Measurements from ENCODE around the gene ZBTB47. TPM values are rescaled to one million over a fixed set of nuclear protein-coding genes. Genes with fewer than 3 reads are reported as not detected.

ZBTB47 gene
- total and polyA plus RNA-seq, 10 donors = 2.1 to 22.2 (median 14.4) TPM

- 72 to 90% (median 81%) methylated on average over 4 of the region's 4 CpGs for WGBS, 5 donors
- TF ChIP-seq, protein P1, sequence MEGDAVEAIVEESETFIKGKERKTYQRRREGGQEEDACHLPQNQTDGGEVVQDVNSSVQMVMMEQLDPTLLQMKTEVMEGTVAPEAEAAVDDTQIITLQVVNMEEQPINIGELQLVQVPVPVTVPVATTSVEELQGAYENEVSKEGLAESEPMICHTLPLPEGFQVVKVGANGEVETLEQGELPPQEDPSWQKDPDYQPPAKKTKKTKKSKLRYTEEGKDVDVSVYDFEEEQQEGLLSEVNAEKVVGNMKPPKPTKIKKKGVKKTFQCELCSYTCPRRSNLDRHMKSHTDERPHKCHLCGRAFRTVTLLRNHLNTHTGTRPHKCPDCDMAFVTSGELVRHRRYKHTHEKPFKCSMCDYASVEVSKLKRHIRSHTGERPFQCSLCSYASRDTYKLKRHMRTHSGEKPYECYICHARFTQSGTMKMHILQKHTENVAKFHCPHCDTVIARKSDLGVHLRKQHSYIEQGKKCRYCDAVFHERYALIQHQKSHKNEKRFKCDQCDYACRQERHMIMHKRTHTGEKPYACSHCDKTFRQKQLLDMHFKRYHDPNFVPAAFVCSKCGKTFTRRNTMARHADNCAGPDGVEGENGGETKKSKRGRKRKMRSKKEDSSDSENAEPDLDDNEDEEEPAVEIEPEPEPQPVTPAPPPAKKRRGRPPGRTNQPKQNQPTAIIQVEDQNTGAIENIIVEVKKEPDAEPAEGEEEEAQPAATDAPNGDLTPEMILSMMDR (IDR thresholded peaks at IDR 0.05 in 8 of 11, conservative IDR thresholded peaks at IDR 0.05 in 3 of 11) = no peak
- TF ChIP-seq POLR2AphosphoS5 (IDR thresholded peaks at IDR 0.05) = no peak
- no peak for DNase-seq
These were observed 27.3 kb downstream of the ZBTB47 start for GRCh38 chr3:42680806-42681205.

DNA sequence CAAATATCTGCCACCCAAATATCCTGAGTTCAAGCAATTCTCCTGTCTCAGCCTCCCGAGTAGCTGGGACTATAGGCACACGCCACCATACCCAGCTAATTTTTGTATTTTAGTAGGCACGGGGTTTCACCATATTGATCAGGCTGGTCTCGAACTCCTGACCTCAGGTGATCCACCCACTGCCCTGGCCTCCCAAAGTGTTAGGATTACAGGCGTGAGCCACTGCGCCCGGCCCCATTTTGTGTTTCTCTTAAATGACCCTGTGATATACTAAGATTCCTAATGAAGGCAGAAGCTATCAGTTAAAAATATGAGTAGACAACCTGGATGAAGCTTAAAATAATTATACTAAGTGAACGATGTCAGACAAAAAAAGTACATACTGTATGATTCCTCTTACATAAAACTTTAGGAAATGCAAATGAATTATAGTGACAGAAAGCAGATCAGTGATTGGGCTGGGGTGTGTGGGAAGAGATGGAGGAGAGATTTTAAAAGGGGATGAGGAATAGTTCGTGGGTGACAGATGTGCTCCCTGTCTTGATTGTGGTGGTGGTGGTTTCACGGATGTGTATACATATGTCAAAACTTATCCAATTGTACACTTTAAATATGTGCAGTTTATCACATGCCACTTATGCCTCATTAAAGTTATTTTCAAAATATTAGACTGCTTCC is 28.0 kb downstream of the ZBTB47 start:
- H3K27me3 ChIP-seq (replicated peaks in 1 of 7) = peaks cover 0 to 39% (median 12%) of the 10 kb centered on the region in 7 donors
- 79 to 85% (median 82%) methylated on average over 10 of the region's 10 CpGs for WGBS, 5 donors
- TF ChIP-seq POLR2AphosphoS5 (IDR thresholded peaks at IDR 0.05) = no peak
- TF ChIP-seq POLR2A (IDR thresholded peaks at IDR 0.05) = no peak
- TF ChIP-seq, protein P1 (IDR thresholded peaks at IDR 0.05 in 8 of 11, conservative IDR thresholded peaks at IDR 0.05 in 3 of 11) = no peak
- H3K36me3 ChIP-seq = no peaks in the 10 kb centered on the region
- no peak overlapping the region for H3K4me3 ChIP-seq
- no peak overlapping the region for H3K27ac ChIP-seq
- intact Hi-C loops (cut with DNase I; ENCODE audit: low total_unique reads) = no loop called here
- no peak for DNase-seq
- peaks cover 0 to 21% (median 17%) of the 10 kb centered on the region in 8 donors for H3K9me3 ChIP-seq
- H3K4me1 ChIP-seq = peaks cover 0 to 10% (median 3%) of the 10 kb centered on the region in 6 donors

More at GRCh38 chr3:42680806-42681205, 27.3 kb downstream of the ZBTB47 start:
- H3K27ac ChIP-seq = no peak overlapping the region
- peaks cover 0 to 6% (median 2%) of the 10 kb centered on the region in 6 donors for H3K4me1 ChIP-seq
- intact Hi-C loops (cut with DNase I; ENCODE audit: low total_unique reads) = no loop called here
- peaks cover 0 to 32% (median 6%) of the 10 kb centered on the region in 7 donors for H3K27me3 ChIP-seq (replicated peaks in 1 of 7)
- H3K4me3 ChIP-seq = no peak overlapping the region
- H3K9me3 ChIP-seq = peaks cover 0 to 28% (median 24%) of the 10 kb centered on the region in 8 donors
- no peaks in the 10 kb centered on the region for H3K36me3 ChIP-seq

- Histone ChIP-seq H3K27me3 (replicated peaks in 1 of 7) (peaks cover 0 to 47% (median 12%) of the 10 kb centered on the region in 7 donors), H3K27ac (no peak overlapping the region), H3K36me3 (no peaks in the 10 kb centered on the region), H3K4me3 (no peak overlapping the region), H3K9me3 (peaks cover 0 to 14% (median 11%) of the 10 kb centered on the region in 8 donors), H3K4me1 (peaks cover 0 to 10% (median 3%) of the 10 kb centered on the region in 6 donors)
- TF ChIP-seq, protein P1 (IDR thresholded peaks at IDR 0.05 in 8 of 11, conservative IDR thresholded peaks at IDR 0.05 in 3 of 11) = no peak
- TF ChIP-seq POLR2A (IDR thresholded peaks at IDR 0.05) (no peak), POLR2AphosphoS5 (IDR thresholded peaks at IDR 0.05) (no peak)
- peak; percentile 28 for DNase-seq
- intact Hi-C loops (cut with DNase I; ENCODE audit: low total_unique reads) = no loop called here
- 68 to 77% (median 74%) methylated on average over 12 of the region's 12 CpGs for WGBS, 5 donors
These were observed 29.0 kb downstream of the ZBTB47 start for GRCh38 chr3:42682301-42683070.

Data from spleen (tissue), 11 donors.